Neural cell (in vitro differentiated cells): ENCODE results near the gene SLC9B1. TPM values are rescaled to one million over a fixed set of nuclear protein-coding genes. Genes with fewer than 3 reads are reported as not detected.

Experiments
- H2AFZ ChIP-seq: fragments of 200-600, 300-800 bp; sonication (generic), shearing (Covaris generic); 2 replicates; pipeline ENCODE4 v1.6.0; 2014; ENCODE audit warnings: low read depth, mild to moderate bottlenecking, antibody characterized with exemption, low read length, moderate library complexity
- H3F3A ChIP-seq: fragments of 200-600 bp; shearing (Covaris generic); 2 replicates; pipeline ENCODE4 v1.6.1; 2016; ENCODE audit warnings: mild to moderate bottlenecking, moderate library complexity, mixed read lengths, antibody characterized with exemption, low read length; ENCODE audit not compliant: insufficient read depth, poor library complexity, severe bottlenecking
- H3K27ac ChIP-seq: fragments of 200-600, 300-800 bp; sonication (generic), shearing (Covaris generic); 2 replicates; pipeline ENCODE4 v1.5.1; 2014; ENCODE audit warnings: mild to moderate bottlenecking, low read length, moderate library complexity
- H3K27me3 ChIP-seq: fragments of 300-800, 200-600 bp; sonication (generic), shearing (Covaris generic); 2 replicates; pipeline ENCODE4 v1.6.0; 2014; ENCODE audit warnings: mild to moderate bottlenecking, low read depth, low read length, moderate library complexity; ENCODE audit not compliant: insufficient read depth
- H3K36me3 ChIP-seq: fragments of 300-800, 200-600 bp; sonication (generic), shearing (Covaris generic); 2 replicates; pipeline ENCODE4 v1.5.1; 2014; ENCODE audit warnings: mild to moderate bottlenecking, antibody characterized with exemption, low read length, moderate library complexity; ENCODE audit not compliant: insufficient read depth
- H3K4me2 ChIP-seq: fragments of 300-800, 200-600 bp; sonication (generic), shearing (Covaris generic); 2 replicates; pipeline ENCODE4 v1.6.0; 2014; ENCODE audit warnings: mild to moderate bottlenecking, low read length
- H3K4me3 ChIP-seq: fragments of 300-800, 200-600 bp; sonication (generic), shearing (Covaris generic); 2 replicates; pipeline ENCODE4 v1.5.1; 2014; ENCODE audit warnings: mild to moderate bottlenecking, low read length, moderate library complexity
- H3K79me2 ChIP-seq: fragments of 200-600 bp; shearing (Covaris generic); replicated peaks from 2 replicates; pipeline ENCODE4 v1.6.0; 2014; ENCODE audit warnings: mild to moderate bottlenecking, low read length, moderate library complexity; ENCODE audit not compliant: insufficient read depth
- H3K9ac ChIP-seq: fragments of 300-800, 200-600 bp; sonication (generic), shearing (Covaris generic); 2 replicates; pipeline ENCODE4 v1.6.1; 2016; ENCODE audit warnings: mild to moderate bottlenecking, low read length, mixed read lengths
- H3K9me2 ChIP-seq: fragments of 200-600 bp; shearing (Covaris generic); 2 replicates; pipeline ENCODE4 v1.6.1; 2016; ENCODE audit warnings: mild to moderate bottlenecking, low read length, mixed read lengths; ENCODE audit not compliant: insufficient read depth
- H3K9me3 ChIP-seq: fragments of 200-600, 300-800 bp; sonication (generic), shearing (Covaris generic); 2 replicates; pipeline ENCODE4 v1.6.1; 2016; ENCODE audit warnings: mild to moderate bottlenecking, mixed run types, low read length, moderate library complexity, mixed read lengths
- H4K20me1 ChIP-seq: fragments of 200-600 bp; shearing (Covaris generic); 2 replicates; pipeline ENCODE4 v1.6.1; 2016; ENCODE audit warnings: mild to moderate bottlenecking, mixed run types; ENCODE audit not compliant: insufficient read depth
- CTCF ChIP-seq: fragments of 450-650 bp; IDR thresholded peaks from 2 replicates; pipeline ENCODE4 v1.5.1; 2014; ENCODE audit warnings: antibody characterized with exemption, mild to moderate bottlenecking, moderate library complexity; ENCODE audit not compliant: poor library complexity, severe bottlenecking
- EP300 ChIP-seq: fragments of 450-650 bp; conservative IDR thresholded peaks from 2 replicates; pipeline ENCODE4 v1.6.1; 2014; ENCODE audit warnings: antibody characterized with exemption, mild to moderate bottlenecking, moderate library complexity; ENCODE audit not compliant: poor library complexity, severe bottlenecking
- EZH2 ChIP-seq: fragments of 200-600, 300-800 bp; shearing (Covaris generic), sonication (generic); IDR thresholded peaks from 2 replicates; pipeline ENCODE4 v1.6.1; 2014; ENCODE audit warnings: antibody characterized with exemption, low read length, borderline replicate concordance, mild to moderate bottlenecking; ENCODE audit not compliant: insufficient read depth, poor library complexity, severe bottlenecking
- MXI1 ChIP-seq: fragments of 450-650 bp; conservative IDR thresholded peaks from 2 replicates; pipeline ENCODE4 v1.6.1; 2014; ENCODE audit warnings: antibody characterized with exemption, mild to moderate bottlenecking; ENCODE audit not compliant: poor library complexity, severe bottlenecking
- POLR2AphosphoS5 ChIP-seq: IDR thresholded peaks from 2 replicates; pipeline ENCODE4 v1.6.1; 2012
- RAD21 ChIP-seq: fragments of 450-650 bp; conservative IDR thresholded peaks from 2 replicates; pipeline ENCODE4 v1.6.1; 2014; ENCODE audit warnings: antibody characterized with exemption, mild to moderate bottlenecking, moderate library complexity
- REST ChIP-seq: IDR thresholded peaks from 2 replicates; pipeline ENCODE4 v1.6.1; 2012; ENCODE audit warnings: borderline replicate concordance
- SMC3 ChIP-seq: fragments of 450-650 bp; conservative IDR thresholded peaks from 2 replicates; pipeline ENCODE4 v1.6.1; 2014; ENCODE audit warnings: antibody characterized with exemption, mild to moderate bottlenecking, moderate library complexity; ENCODE audit not compliant: poor library complexity
- TAF1 ChIP-seq: IDR thresholded peaks from 2 replicates; pipeline ENCODE4 v1.6.1; 2012; ENCODE audit warnings: low read depth
- polyA plus RNA-seq: library from polyadenylated mRNA; depleted of rRNA; stranded (reverse); fragments of >200 nt; gene quantifications from 2 replicates; pipeline ENCODE4 v1.2.3, GENCODE V29; 2014

The SLC9B1 gene
- polyA plus RNA-seq, 1 donor from 2014 or later: not detected

GRCh38 chr4:103050736-103051436 is 31.4 kb upstream of the SLC9B1 start:
- TF ChIP-seq POLR2AphosphoS5 (no peak), EZH2 (no peak), EP300 (no peak), RAD21 (no peak), TAF1 (no peak), CTCF (no peak), MXI1 (no peak), REST (no peak), SMC3 (no peak)
- H3K4me2 ChIP-seq: no peak overlapping the region
- no peaks in the 10 kb centered on the region for H3K36me3 ChIP-seq
- no peaks in the 10 kb centered on the region for H4K20me1 ChIP-seq
- no peaks in the 10 kb centered on the region for H3K27me3 ChIP-seq
- H3K9me2 ChIP-seq: no peaks in the 10 kb centered on the region
- no peak overlapping the region for H3K4me3 ChIP-seq
- H3K27ac ChIP-seq: no peak overlapping the region
- no peaks in the 10 kb centered on the region for H3K9me3 ChIP-seq
- no peaks in the 10 kb centered on the region for H3F3A ChIP-seq
- H3K9ac ChIP-seq: no peak overlapping the region
- H3K79me2 ChIP-seq: no peaks in the 10 kb centered on the region
- H2AFZ ChIP-seq: no peak overlapping the region

- Histone ChIP-seq H3K9me3 (no peaks in the 10 kb centered on the region), H2AFZ (no peak overlapping the region), H4K20me1 (no peaks in the 10 kb centered on the region), H3K36me3 (no peaks in the 10 kb centered on the region), H3K4me3 (no peak overlapping the region), H3F3A (no peaks in the 10 kb centered on the region), H3K27me3 (no peaks in the 10 kb centered on the region), H3K4me2 (no peak overlapping the region), H3K79me2 (no peaks in the 10 kb centered on the region), H3K27ac (no peak overlapping the region), H3K9ac (no peak overlapping the region), H3K9me2 (no peaks in the 10 kb centered on the region)
- TF ChIP-seq POLR2AphosphoS5 (no peak), CTCF (peak; percentile 31)
Observed at GRCh38 chr4:103046416-103047290, 27.1 kb upstream of the SLC9B1 start.
